Mesenchymal stem cell (in vitro differentiated cells and primary cell): ENCODE data around the gene CDYL.
A peak's percentile ranks its signal among the peaks of the same experiment; 100 is the strongest.

Experiments used
- DNase-seq: peaks from one replicate; pipeline ENCODE4 v3.0.0-alpha.2; 2013
- H2AFZ ChIP-seq: one replicate; pipeline ENCODE4 v1.6.1; 2013; ENCODE audit warnings: low read depth, mild to moderate bottlenecking, control low read depth, inconsistent platforms, low read length, moderate library complexity
- H2AK5ac ChIP-seq: 2 replicates; pipeline ENCODE4 v1.6.1; 2013; ENCODE audit warnings: low read length, moderate library complexity, mild to moderate bottlenecking, inconsistent platforms; ENCODE audit not compliant: severe bottlenecking
- H2BK120ac ChIP-seq: one replicate; pipeline ENCODE4 v1.6.1; 2013; ENCODE audit warnings: low read depth, mild to moderate bottlenecking, inconsistent platforms, low read length, moderate library complexity
- H2BK12ac ChIP-seq, 2 experiments: one replicate each; pipeline ENCODE4 v1.6.1; 2013; ENCODE audit warnings: inconsistent platforms in 2 of 2, low read length in 2 of 2, mild to moderate bottlenecking in 2 of 2, moderate library complexity in 2 of 2, control low read depth in 1 of 2
- H2BK15ac ChIP-seq: one replicate; pipeline ENCODE4 v1.6.1; 2013; ENCODE audit warnings: mild to moderate bottlenecking, low read depth, inconsistent platforms; ENCODE audit not compliant: poor library complexity, severe bottlenecking
- H2BK5ac ChIP-seq: 2 replicates; pipeline ENCODE4 v1.6.1; 2013; ENCODE audit warnings: low read depth, mild to moderate bottlenecking, low read length, control low read depth, inconsistent platforms; ENCODE audit not compliant: poor library complexity, severe bottlenecking
- H3K14ac ChIP-seq, 2 experiments: one replicate each; pipeline ENCODE4 v1.6.1; 2013; ENCODE audit warnings: inconsistent platforms in 2 of 2, low read length in 2 of 2, control low read depth in 1 of 2, mild to moderate bottlenecking in 1 of 2, moderate library complexity in 1 of 2
- H3K18ac ChIP-seq, 2 experiments: one replicate each; pipeline ENCODE4 v1.6.1; 2013; ENCODE audit warnings: inconsistent platforms in 2 of 2, low read length in 2 of 2, control low read depth in 1 of 2, low read depth in 1 of 2, mild to moderate bottlenecking in 1 of 2
- H3K23ac ChIP-seq, 2 experiments: one replicate each; pipeline ENCODE4 v1.6.1; 2013; ENCODE audit warnings: inconsistent platforms in 2 of 2, low read length in 2 of 2, mild to moderate bottlenecking in 2 of 2, moderate library complexity in 2 of 2, control low read depth in 1 of 2
- H3K27ac ChIP-seq: 2 replicates; pipeline ENCODE4 v1.5.1; 2013; ENCODE audit warnings: mild to moderate bottlenecking, moderate library complexity, low read length, control low read depth, inconsistent platforms; ENCODE audit not compliant: poor library complexity, severe bottlenecking
- H3K27me3 ChIP-seq, 2 experiments: 2 replicates each; pipeline versions ENCODE4 v1.6.1 to v1.7.0; 2013; ENCODE audit warnings: low read length in 2 of 2, mild to moderate bottlenecking in 2 of 2, moderate library complexity in 2 of 2, control low read depth in 1 of 2, inconsistent platforms in 1 of 2; ENCODE audit not compliant: control insufficient read depth in 1 of 2, insufficient read depth in 1 of 2
- H3K36me3 ChIP-seq, 2 experiments: 2 replicates each; pipeline versions ENCODE4 v1.6.1 to v1.7.0; 2013; ENCODE audit warnings: low read length in 2 of 2, control low read depth in 1 of 2, inconsistent platforms in 1 of 2, low read depth in 1 of 2, mild to moderate bottlenecking in 1 of 2; ENCODE audit not compliant: insufficient read depth in 2 of 2, control insufficient read depth in 1 of 2
- H3K4ac ChIP-seq, 2 experiments: one replicate each; pipeline ENCODE4 v1.6.1; 2013; ENCODE audit warnings: inconsistent platforms in 2 of 2, low read length in 2 of 2, mild to moderate bottlenecking in 2 of 2, moderate library complexity in 2 of 2, control low read depth in 1 of 2, low read depth in 1 of 2
- H3K4me1 ChIP-seq: 2 replicates; pipeline ENCODE4 v1.6.1; 2013; ENCODE audit warnings: low read depth, low read length, control low read depth; ENCODE audit not compliant: control insufficient read depth, insufficient read depth
- H3K4me2 ChIP-seq: 2 replicates; pipeline ENCODE4 v1.6.1; 2013; ENCODE audit warnings: low read length, mild to moderate bottlenecking, inconsistent platforms; ENCODE audit not compliant: poor library complexity, severe bottlenecking
- H3K4me3 ChIP-seq, 2 experiments: 2 replicates each; pipeline versions ENCODE4 v1.5.1 to v1.7.0; 2013; ENCODE audit warnings: low read length in 2 of 2, mild to moderate bottlenecking in 2 of 2, control low read depth in 1 of 2, low read depth in 1 of 2; ENCODE audit not compliant: insufficient read depth in 1 of 2
- H3K79me1 ChIP-seq: replicated peaks from 2 replicates; pipeline ENCODE4 v1.6.1; 2013; ENCODE audit warnings: mild to moderate bottlenecking, control low read depth, low read length, inconsistent platforms; ENCODE audit not compliant: poor library complexity, severe bottlenecking
- H3K9ac ChIP-seq: 2 replicates; pipeline ENCODE4 v1.7.0; 2013; ENCODE audit warnings: mild to moderate bottlenecking, low read length, moderate library complexity
- H3K9me3 ChIP-seq: 2 replicates; pipeline ENCODE4 v1.7.0; 2013; ENCODE audit warnings: mild to moderate bottlenecking, low read length; ENCODE audit not compliant: control insufficient read depth
- H4K8ac ChIP-seq: one replicate; pipeline ENCODE4 v1.6.1; 2013; ENCODE audit warnings: inconsistent platforms, mild to moderate bottlenecking, low read length, moderate library complexity
- H4K91ac ChIP-seq: one replicate; pipeline ENCODE4 v1.6.1; 2013; ENCODE audit warnings: mild to moderate bottlenecking, low read length, inconsistent platforms
- WGBS: methylation state at CpG from one replicate; pipeline ENCODE4 v1.1.7; 2013; ENCODE audit warnings: mixed read lengths; 5-methylcytosine and 5-hydroxymethylcytosine counted together

CDYL gene

DNA sequence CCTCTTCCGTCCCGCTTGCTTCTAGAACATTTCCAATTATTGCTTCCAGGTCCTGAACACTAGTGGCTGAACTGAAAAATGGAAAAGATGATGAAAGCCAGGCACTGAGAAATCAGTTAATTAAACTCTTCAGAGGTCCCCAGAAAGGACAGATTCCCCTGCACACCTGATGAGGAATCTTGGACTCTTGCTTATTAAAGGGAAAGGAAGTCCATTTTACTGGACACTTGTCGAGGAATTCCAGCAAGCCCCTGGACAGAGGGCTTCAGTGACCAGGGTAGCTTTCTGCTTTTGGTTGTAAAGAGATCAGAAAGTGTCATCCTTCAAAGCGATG lies 47.8 kb upstream of the CDYL start:
- Histone ChIP-seq H2AFZ (no peak overlapping the region), H3K36me3 (no peaks in the 10 kb centered on the region), H3K4ac (peak overlapping the region; percentile 74 to 85), H3K27me3 (peaks cover 18% of the 10 kb centered on the region in 2 experiments), H2AK5ac (no peak overlapping the region), H3K79me1 (no peaks in the 10 kb centered on the region), H4K91ac (peak overlapping the region; percentile 66), H2BK5ac (no peak overlapping the region), H3K9me3 (no peaks in the 10 kb centered on the region), H3K23ac (no peak overlapping the region), H3K4me3 (no peak overlapping the region), H3K4me2 (no peak overlapping the region), H4K8ac (peak overlapping the region; percentile 1), H2BK12ac (peak overlapping the region; percentile 32 to 83), H3K14ac (peak overlapping the region in 1 of 2 experiments; percentile 37), H2BK120ac (no peak overlapping the region), H3K18ac (peak overlapping the region; percentile 2 to 64), H3K4me1 (peaks cover 2% of the 10 kb centered on the region), H3K9ac (no peak overlapping the region), H2BK15ac (no peak overlapping the region), H3K27ac (no peak overlapping the region)
- no peak for DNase-seq
- 95% methylated on average over 4 of the region's 4 CpGs for WGBS

DNA sequence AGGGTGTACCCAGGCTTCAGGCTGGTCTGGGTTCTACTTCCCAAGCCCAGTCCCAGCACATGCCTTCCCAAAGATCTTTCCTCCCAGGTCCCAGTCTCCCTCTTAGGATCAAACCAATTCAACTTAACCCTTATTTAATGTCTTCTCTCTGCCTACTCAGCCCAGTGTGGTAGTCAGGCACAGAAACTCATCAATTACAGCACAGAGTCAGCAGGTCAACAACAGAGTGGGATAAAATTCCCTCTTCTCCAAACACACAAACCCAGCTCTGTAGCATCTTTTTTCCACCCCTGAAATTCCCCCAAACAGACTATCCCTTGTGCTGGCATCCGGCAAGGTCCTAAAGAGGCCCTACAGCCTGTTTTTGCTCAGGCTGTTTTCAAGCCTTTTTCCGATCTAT lies 47.3 kb upstream of the CDYL start:
- H3K14ac ChIP-seq = no peak overlapping the region
- no peaks in the 10 kb centered on the region for H3K9me3 ChIP-seq
- H3K9ac ChIP-seq = no peak overlapping the region
- no peak overlapping the region for H2BK5ac ChIP-seq
- H3K18ac ChIP-seq = no peak overlapping the region
- H3K36me3 ChIP-seq = no peaks in the 10 kb centered on the region
- H2BK120ac ChIP-seq = no peak overlapping the region
- 68% methylated on average over 2 of the region's 2 CpGs for WGBS
- H3K27ac ChIP-seq = no peak overlapping the region
- no peaks in the 10 kb centered on the region for H3K79me1 ChIP-seq
- DNase-seq = no peak
- no peak overlapping the region for H2BK15ac ChIP-seq
- no peak overlapping the region for H4K91ac ChIP-seq
- no peak overlapping the region for H2BK12ac ChIP-seq
- H2AFZ ChIP-seq = no peak overlapping the region
- H3K23ac ChIP-seq = no peak overlapping the region
- no peak overlapping the region for H4K8ac ChIP-seq
- H3K27me3 ChIP-seq = peaks cover 12 to 18% of the 10 kb centered on the region in 2 experiments
- H3K4me1 ChIP-seq = peaks cover 2% of the 10 kb centered on the region
- H3K4me3 ChIP-seq = no peak overlapping the region
- H3K4ac ChIP-seq = no peak overlapping the region
- no peak overlapping the region for H2AK5ac ChIP-seq
- H3K4me2 ChIP-seq = no peak overlapping the region

DNA sequence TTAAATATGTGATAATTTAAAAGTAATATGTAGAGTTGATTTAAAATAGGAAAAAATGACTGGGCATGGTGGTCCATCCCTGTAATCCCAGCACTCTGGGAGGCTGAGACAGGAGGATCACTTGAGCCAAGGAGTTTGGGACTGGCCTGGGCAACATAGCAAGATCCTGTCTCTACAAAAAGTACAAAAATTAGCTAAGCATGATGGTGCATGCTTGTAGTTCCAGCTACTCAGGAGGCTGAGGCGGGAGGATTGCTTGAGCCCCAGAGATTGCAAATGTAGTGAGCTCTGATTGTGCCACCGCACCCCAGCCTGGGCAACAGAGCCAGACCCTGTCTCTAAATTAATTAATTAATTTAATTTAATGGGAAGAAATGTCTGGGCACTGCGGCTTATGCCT lies 44.2 kb upstream of the CDYL start:
- Histone ChIP-seq H2AK5ac (no peak overlapping the region), H2BK15ac (no peak overlapping the region), H3K27ac (no peak overlapping the region), H3K79me1 (no peaks in the 10 kb centered on the region), H4K8ac (no peak overlapping the region), H2BK120ac (no peak overlapping the region), H3K4ac (no peak overlapping the region), H3K18ac (no peak overlapping the region), H3K9ac (no peak overlapping the region), H3K27me3 (peaks cover 12 to 18% of the 10 kb centered on the region in 2 experiments), H3K4me3 (no peak overlapping the region), H2AFZ (no peak overlapping the region), H3K14ac (no peak overlapping the region), H3K4me2 (no peak overlapping the region), H3K9me3 (no peaks in the 10 kb centered on the region), H2BK5ac (no peak overlapping the region), H2BK12ac (no peak overlapping the region), H3K23ac (no peak overlapping the region), H4K91ac (no peak overlapping the region), H3K36me3 (no peaks in the 10 kb centered on the region), H3K4me1 (peaks cover 8% of the 10 kb centered on the region)
- WGBS = 100% methylated on average over 1 of the region's 3 CpGs
- DNase-seq = no peak

DNA sequence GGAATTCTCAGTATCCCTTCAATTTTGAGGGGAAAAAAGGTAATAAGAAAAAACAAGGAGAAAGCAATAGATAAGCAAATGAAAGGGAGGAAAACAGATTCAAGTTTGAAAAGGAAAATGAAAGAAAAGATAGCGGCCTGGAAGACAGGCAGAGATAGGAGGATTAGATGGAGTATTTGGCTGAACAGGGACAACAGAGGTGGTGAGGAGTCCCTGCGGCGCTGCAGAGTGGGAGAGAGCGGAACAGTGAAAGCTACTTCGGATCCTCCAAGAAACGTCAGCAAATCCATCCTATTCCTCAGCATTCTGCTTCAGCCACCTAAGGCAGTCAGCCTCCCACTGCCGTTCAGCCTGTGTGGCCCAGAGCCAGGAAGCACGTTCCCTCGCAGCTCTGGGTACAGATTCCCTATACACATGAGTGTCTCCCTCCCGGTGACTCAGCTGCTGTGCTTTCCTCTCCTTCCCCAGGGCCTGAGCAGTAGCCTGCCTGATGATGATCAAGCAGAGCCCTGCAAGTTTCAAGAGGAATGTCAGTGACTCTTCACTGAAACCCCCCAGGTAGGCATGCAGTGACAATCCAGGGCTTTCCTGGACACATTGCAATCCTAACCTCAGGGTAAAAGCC lies 43.4 kb upstream of the CDYL start:
- H3K27ac ChIP-seq = peak overlapping the region; percentile 30
- no peak overlapping the region for H4K8ac ChIP-seq
- no peak overlapping the region for H3K4ac ChIP-seq
- peak overlapping the region; percentile 4 for H3K4me2 ChIP-seq
- H2AK5ac ChIP-seq = no peak overlapping the region
- peaks cover 8% of the 10 kb centered on the region for H3K4me1 ChIP-seq
- H2BK5ac ChIP-seq = no peak overlapping the region
- WGBS = 18% methylated on average over 10 of the region's 10 CpGs
- no peak overlapping the region for H3K14ac ChIP-seq
- peak; percentile 95 for DNase-seq
- H3K18ac ChIP-seq = no peak overlapping the region
- no peak overlapping the region for H3K23ac ChIP-seq
- no peaks in the 10 kb centered on the region for H3K79me1 ChIP-seq
- H3K4me3 ChIP-seq = peak overlapping the region in 1 of 2 experiments; percentile 75
- peaks cover 12 to 15% of the 10 kb centered on the region in 2 experiments for H3K27me3 ChIP-seq
- H4K91ac ChIP-seq = no peak overlapping the region
- H3K9ac ChIP-seq = peak overlapping the region; percentile 68
- H3K36me3 ChIP-seq = no peaks in the 10 kb centered on the region
- H3K9me3 ChIP-seq = no peaks in the 10 kb centered on the region
- peak overlapping the region in 1 of 2 experiments; percentile 50 for H2BK12ac ChIP-seq
- no peak overlapping the region for H2BK15ac ChIP-seq
- H2AFZ ChIP-seq = no peak overlapping the region
- H2BK120ac ChIP-seq = no peak overlapping the region
